HG02623 (cell line): ENCODE results near the gene FOXO1.

Experiments used
- ATAC-seq: cut with Tn5 transposase; IDR thresholded peaks from one replicate; pipeline ENCODE4 v1.9.1; 2021; ENCODE audit warnings: moderate library complexity; ENCODE audit not compliant: unreplicated experiment

FOXO1 gene

GRCh38 chr13:40666933-40667621, 636 bp upstream of the FOXO1 start:
- peak; percentile 9 for ATAC-seq

- ATAC-seq = peak; percentile 4
These were observed 1.1 kb downstream of the FOXO1 start for GRCh38 chr13:40665126-40666044.

- peak; percentile 20 for ATAC-seq
These were observed 1.9 kb downstream of the FOXO1 start for GRCh38 chr13:40664350-40665125.

- peak; percentile 14 for ATAC-seq
These were observed 2.4 kb downstream of the FOXO1 start for GRCh38 chr13:40664100-40664349.

- ATAC-seq = peak; percentile 24
These were observed 3.6 kb downstream of the FOXO1 start for GRCh38 chr13:40662866-40663265.

GRCh38 chr13:40661875-40662665, 4.4 kb downstream of the FOXO1 start:
- no peak for ATAC-seq

GRCh38 chr13:40660692-40661091, 5.7 kb downstream of the FOXO1 start:
- ATAC-seq = no peak

- no peak for ATAC-seq
These were observed 6.2 kb downstream of the FOXO1 start for GRCh38 chr13:40660141-40660664.

GRCh38 chr13:40657951-40658350, 8.5 kb downstream of the FOXO1 start:
- no peak for ATAC-seq

GRCh38 chr13:40657307-40657706, 9.1 kb downstream of the FOXO1 start:
- ATAC-seq = no peak

- ATAC-seq = no peak
These were observed 10.1 kb downstream of the FOXO1 start for GRCh38 chr13:40656358-40656757.

GRCh38 chr13:40653527-40654318, 12.7 kb downstream of the FOXO1 start:
- ATAC-seq = no peak

- ATAC-seq = peak; percentile 43
These were observed 13.9 kb downstream of the FOXO1 start for GRCh38 chr13:40652588-40652940.

- no peak for ATAC-seq
These were observed 14.4 kb downstream of the FOXO1 start for GRCh38 chr13:40651866-40652587.

GRCh38 chr13:40648841-40649240, 17.6 kb downstream of the FOXO1 start:
- ATAC-seq = no peak

- ATAC-seq = no peak
These were observed 18.4 kb downstream of the FOXO1 start for GRCh38 chr13:40648040-40648439.

GRCh38 chr13:40644838-40645604, 21.4 kb downstream of the FOXO1 start:
- ATAC-seq = no peak

GRCh38 chr13:40640845-40641458, 25.5 kb downstream of the FOXO1 start:
- ATAC-seq = no peak
